Neural cell (in vitro differentiated cells): ENCODE data around the gene MEGF11. TPM values are rescaled to one million over a fixed set of nuclear protein-coding genes. Genes with fewer than 3 reads are reported as not detected.

Source experiments
- H2AFZ ChIP-seq: fragments of 200-600, 300-800 bp; sonication (generic), shearing (Covaris generic); 2 replicates; pipeline ENCODE4 v1.6.0; 2014; ENCODE audit warnings: low read depth, mild to moderate bottlenecking, antibody characterized with exemption, low read length, moderate library complexity
- H3F3A ChIP-seq: fragments of 200-600 bp; shearing (Covaris generic); 2 replicates; pipeline ENCODE4 v1.6.1; 2016; ENCODE audit warnings: mild to moderate bottlenecking, moderate library complexity, mixed read lengths, antibody characterized with exemption, low read length; ENCODE audit not compliant: insufficient read depth, poor library complexity, severe bottlenecking
- H3K27ac ChIP-seq: fragments of 200-600, 300-800 bp; sonication (generic), shearing (Covaris generic); 2 replicates; pipeline ENCODE4 v1.5.1; 2014; ENCODE audit warnings: mild to moderate bottlenecking, low read length, moderate library complexity
- H3K27me3 ChIP-seq: fragments of 300-800, 200-600 bp; sonication (generic), shearing (Covaris generic); 2 replicates; pipeline ENCODE4 v1.6.0; 2014; ENCODE audit warnings: mild to moderate bottlenecking, low read depth, low read length, moderate library complexity; ENCODE audit not compliant: insufficient read depth
- H3K36me3 ChIP-seq: fragments of 300-800, 200-600 bp; sonication (generic), shearing (Covaris generic); 2 replicates; pipeline ENCODE4 v1.5.1; 2014; ENCODE audit warnings: mild to moderate bottlenecking, antibody characterized with exemption, low read length, moderate library complexity; ENCODE audit not compliant: insufficient read depth
- H3K4me2 ChIP-seq: fragments of 300-800, 200-600 bp; sonication (generic), shearing (Covaris generic); 2 replicates; pipeline ENCODE4 v1.6.0; 2014; ENCODE audit warnings: mild to moderate bottlenecking, low read length
- H3K4me3 ChIP-seq: fragments of 300-800, 200-600 bp; sonication (generic), shearing (Covaris generic); 2 replicates; pipeline ENCODE4 v1.5.1; 2014; ENCODE audit warnings: mild to moderate bottlenecking, low read length, moderate library complexity
- H3K79me2 ChIP-seq: fragments of 200-600 bp; shearing (Covaris generic); replicated peaks from 2 replicates; pipeline ENCODE4 v1.6.0; 2014; ENCODE audit warnings: mild to moderate bottlenecking, low read length, moderate library complexity; ENCODE audit not compliant: insufficient read depth
- H3K9ac ChIP-seq: fragments of 300-800, 200-600 bp; sonication (generic), shearing (Covaris generic); 2 replicates; pipeline ENCODE4 v1.6.1; 2016; ENCODE audit warnings: mild to moderate bottlenecking, low read length, mixed read lengths
- H3K9me2 ChIP-seq: fragments of 200-600 bp; shearing (Covaris generic); 2 replicates; pipeline ENCODE4 v1.6.1; 2016; ENCODE audit warnings: mild to moderate bottlenecking, low read length, mixed read lengths; ENCODE audit not compliant: insufficient read depth
- H3K9me3 ChIP-seq: fragments of 200-600, 300-800 bp; sonication (generic), shearing (Covaris generic); 2 replicates; pipeline ENCODE4 v1.6.1; 2016; ENCODE audit warnings: mild to moderate bottlenecking, mixed run types, low read length, moderate library complexity, mixed read lengths
- H4K20me1 ChIP-seq: fragments of 200-600 bp; shearing (Covaris generic); 2 replicates; pipeline ENCODE4 v1.6.1; 2016; ENCODE audit warnings: mild to moderate bottlenecking, mixed run types; ENCODE audit not compliant: insufficient read depth
- CTCF ChIP-seq: fragments of 450-650 bp; IDR thresholded peaks from 2 replicates; pipeline ENCODE4 v1.5.1; 2014; ENCODE audit warnings: antibody characterized with exemption, mild to moderate bottlenecking, moderate library complexity; ENCODE audit not compliant: poor library complexity, severe bottlenecking
- EP300 ChIP-seq: fragments of 450-650 bp; conservative IDR thresholded peaks from 2 replicates; pipeline ENCODE4 v1.6.1; 2014; ENCODE audit warnings: antibody characterized with exemption, mild to moderate bottlenecking, moderate library complexity; ENCODE audit not compliant: poor library complexity, severe bottlenecking
- EZH2 ChIP-seq: fragments of 200-600, 300-800 bp; shearing (Covaris generic), sonication (generic); IDR thresholded peaks from 2 replicates; pipeline ENCODE4 v1.6.1; 2014; ENCODE audit warnings: antibody characterized with exemption, low read length, borderline replicate concordance, mild to moderate bottlenecking; ENCODE audit not compliant: insufficient read depth, poor library complexity, severe bottlenecking
- MXI1 ChIP-seq: fragments of 450-650 bp; conservative IDR thresholded peaks from 2 replicates; pipeline ENCODE4 v1.6.1; 2014; ENCODE audit warnings: antibody characterized with exemption, mild to moderate bottlenecking; ENCODE audit not compliant: poor library complexity, severe bottlenecking
- POLR2AphosphoS5 ChIP-seq: IDR thresholded peaks from 2 replicates; pipeline ENCODE4 v1.6.1; 2012
- RAD21 ChIP-seq: fragments of 450-650 bp; conservative IDR thresholded peaks from 2 replicates; pipeline ENCODE4 v1.6.1; 2014; ENCODE audit warnings: antibody characterized with exemption, mild to moderate bottlenecking, moderate library complexity
- SMC3 ChIP-seq: fragments of 450-650 bp; conservative IDR thresholded peaks from 2 replicates; pipeline ENCODE4 v1.6.1; 2014; ENCODE audit warnings: antibody characterized with exemption, mild to moderate bottlenecking, moderate library complexity; ENCODE audit not compliant: poor library complexity
- TAF1 ChIP-seq: IDR thresholded peaks from 2 replicates; pipeline ENCODE4 v1.6.1; 2012; ENCODE audit warnings: low read depth
- polyA plus RNA-seq: library from polyadenylated mRNA; depleted of rRNA; stranded (reverse); fragments of >200 nt; gene quantifications from 2 replicates; pipeline ENCODE4 v1.2.3, GENCODE V29; 2014
- TF ChIP-seq, protein P1 (sequence below): IDR thresholded peaks from 2 replicates; pipeline ENCODE4 v1.6.1; 2012; ENCODE audit warnings: borderline replicate concordance

MEGF11 gene
- polyA plus RNA-seq, 1 donor from 2014 or later = 0.64 TPM

GRCh38 chr15:66298803-66299251 is 45.3 kb upstream of the MEGF11 start:
- Histone ChIP-seq H3K36me3 (no peaks in the 10 kb centered on the region), H3K9me2 (no peaks in the 10 kb centered on the region), H3K79me2 (peaks cover 3% of the 10 kb centered on the region), H3K4me2 (no peak overlapping the region), H3K27me3 (no peaks in the 10 kb centered on the region), H3K4me3 (no peak overlapping the region), H3K9ac (no peak overlapping the region), H4K20me1 (no peaks in the 10 kb centered on the region), H3F3A (no peaks in the 10 kb centered on the region), H3K27ac (no peak overlapping the region), H2AFZ (no peak overlapping the region), H3K9me3 (no peaks in the 10 kb centered on the region)
- TF ChIP-seq EZH2 (no peak), RAD21 (no peak), SMC3 (no peak), EP300 (no peak), TAF1 (no peak), MXI1 (no peak)
- TF ChIP-seq, protein P1, sequence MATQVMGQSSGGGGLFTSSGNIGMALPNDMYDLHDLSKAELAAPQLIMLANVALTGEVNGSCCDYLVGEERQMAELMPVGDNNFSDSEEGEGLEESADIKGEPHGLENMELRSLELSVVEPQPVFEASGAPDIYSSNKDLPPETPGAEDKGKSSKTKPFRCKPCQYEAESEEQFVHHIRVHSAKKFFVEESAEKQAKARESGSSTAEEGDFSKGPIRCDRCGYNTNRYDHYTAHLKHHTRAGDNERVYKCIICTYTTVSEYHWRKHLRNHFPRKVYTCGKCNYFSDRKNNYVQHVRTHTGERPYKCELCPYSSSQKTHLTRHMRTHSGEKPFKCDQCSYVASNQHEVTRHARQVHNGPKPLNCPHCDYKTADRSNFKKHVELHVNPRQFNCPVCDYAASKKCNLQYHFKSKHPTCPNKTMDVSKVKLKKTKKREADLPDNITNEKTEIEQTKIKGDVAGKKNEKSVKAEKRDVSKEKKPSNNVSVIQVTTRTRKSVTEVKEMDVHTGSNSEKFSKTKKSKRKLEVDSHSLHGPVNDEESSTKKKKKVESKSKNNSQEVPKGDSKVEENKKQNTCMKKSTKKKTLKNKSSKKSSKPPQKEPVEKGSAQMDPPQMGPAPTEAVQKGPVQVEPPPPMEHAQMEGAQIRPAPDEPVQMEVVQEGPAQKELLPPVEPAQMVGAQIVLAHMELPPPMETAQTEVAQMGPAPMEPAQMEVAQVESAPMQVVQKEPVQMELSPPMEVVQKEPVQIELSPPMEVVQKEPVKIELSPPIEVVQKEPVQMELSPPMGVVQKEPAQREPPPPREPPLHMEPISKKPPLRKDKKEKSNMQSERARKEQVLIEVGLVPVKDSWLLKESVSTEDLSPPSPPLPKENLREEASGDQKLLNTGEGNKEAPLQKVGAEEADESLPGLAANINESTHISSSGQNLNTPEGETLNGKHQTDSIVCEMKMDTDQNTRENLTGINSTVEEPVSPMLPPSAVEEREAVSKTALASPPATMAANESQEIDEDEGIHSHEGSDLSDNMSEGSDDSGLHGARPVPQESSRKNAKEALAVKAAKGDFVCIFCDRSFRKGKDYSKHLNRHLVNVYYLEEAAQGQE = no peak

DNA sequence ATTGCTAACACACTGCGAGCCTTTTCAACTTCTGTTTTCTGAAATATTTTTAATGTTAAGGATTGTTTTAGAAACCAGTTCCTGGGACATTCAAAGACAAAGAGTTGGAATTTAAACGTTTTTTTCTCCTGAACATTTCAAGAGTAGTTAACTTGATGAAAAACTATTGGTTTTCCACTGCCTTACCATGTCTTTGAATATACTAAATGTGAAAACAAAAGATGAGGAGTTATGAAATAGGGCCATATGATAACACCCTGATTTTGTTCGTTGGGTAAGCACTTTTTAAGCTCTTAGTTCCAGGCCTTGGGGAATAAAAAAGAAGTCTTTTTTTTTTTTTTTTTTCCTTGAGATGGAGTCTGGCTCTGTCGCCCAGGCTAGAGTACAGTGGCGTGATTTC is 42.6 kb upstream of the MEGF11 start:
- no peak overlapping the region for H3K27ac ChIP-seq
- H3K9me3 ChIP-seq = no peaks in the 10 kb centered on the region
- no peaks in the 10 kb centered on the region for H3F3A ChIP-seq
- no peaks in the 10 kb centered on the region for H3K36me3 ChIP-seq
- H3K27me3 ChIP-seq = no peaks in the 10 kb centered on the region
- no peak overlapping the region for H3K9ac ChIP-seq
- TF ChIP-seq TAF1 = no peak
- no peak for TF ChIP-seq EZH2
- no peak for TF ChIP-seq SMC3
- TF ChIP-seq, protein P1 = no peak
- TF ChIP-seq CTCF = no peak
- no peak for TF ChIP-seq RAD21
- TF ChIP-seq EP300 = no peak
- TF ChIP-seq POLR2AphosphoS5 = no peak
- TF ChIP-seq MXI1 = no peak
- peak overlapping the region; percentile 32 for H3K4me2 ChIP-seq
- H3K9me2 ChIP-seq = no peaks in the 10 kb centered on the region
- no peak overlapping the region for H2AFZ ChIP-seq
- no peak overlapping the region for H3K4me3 ChIP-seq
- peaks cover 3% of the 10 kb centered on the region for H3K79me2 ChIP-seq
- no peaks in the 10 kb centered on the region for H4K20me1 ChIP-seq
